ENCODE measurements around the gene RSRP1. TPM values are rescaled to one million over a fixed set of nuclear protein-coding genes. Genes with fewer than 3 reads are reported as not detected.

Gene RSRP1
- total RNA-seq, 2 donors from 2014 or later = 23.5 to 27.7 TPM

DNA sequence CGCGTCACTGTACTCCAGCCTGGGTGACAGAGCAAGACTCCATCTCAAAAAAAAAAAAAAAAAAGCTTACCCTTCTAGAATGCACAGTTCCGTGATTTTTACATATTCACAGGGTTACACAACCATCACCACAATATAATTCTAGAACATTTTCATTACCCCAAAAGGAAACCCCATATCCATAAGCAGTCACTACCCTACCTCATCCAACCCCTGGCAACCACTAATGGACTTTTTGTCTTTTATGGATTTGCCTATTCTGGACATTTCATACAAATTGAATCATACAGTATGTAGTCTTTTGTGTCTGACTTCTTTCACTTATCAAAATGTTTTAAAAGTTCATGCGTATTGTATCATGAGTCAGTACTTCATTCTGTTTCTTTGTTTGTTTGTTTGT, 37.7 kb downstream of the RSRP1 start:
- Histone ChIP-seq H3K9me3 (no peaks in the 10 kb centered on the region), H3K27ac (no peak overlapping the region), H3K4me1 (no peaks in the 10 kb centered on the region), H3K27me3 (no peaks in the 10 kb centered on the region), H3K4me3 (no peak overlapping the region), H3K36me3 (no peaks in the 10 kb centered on the region)
- TF ChIP-seq, protein P1, sequence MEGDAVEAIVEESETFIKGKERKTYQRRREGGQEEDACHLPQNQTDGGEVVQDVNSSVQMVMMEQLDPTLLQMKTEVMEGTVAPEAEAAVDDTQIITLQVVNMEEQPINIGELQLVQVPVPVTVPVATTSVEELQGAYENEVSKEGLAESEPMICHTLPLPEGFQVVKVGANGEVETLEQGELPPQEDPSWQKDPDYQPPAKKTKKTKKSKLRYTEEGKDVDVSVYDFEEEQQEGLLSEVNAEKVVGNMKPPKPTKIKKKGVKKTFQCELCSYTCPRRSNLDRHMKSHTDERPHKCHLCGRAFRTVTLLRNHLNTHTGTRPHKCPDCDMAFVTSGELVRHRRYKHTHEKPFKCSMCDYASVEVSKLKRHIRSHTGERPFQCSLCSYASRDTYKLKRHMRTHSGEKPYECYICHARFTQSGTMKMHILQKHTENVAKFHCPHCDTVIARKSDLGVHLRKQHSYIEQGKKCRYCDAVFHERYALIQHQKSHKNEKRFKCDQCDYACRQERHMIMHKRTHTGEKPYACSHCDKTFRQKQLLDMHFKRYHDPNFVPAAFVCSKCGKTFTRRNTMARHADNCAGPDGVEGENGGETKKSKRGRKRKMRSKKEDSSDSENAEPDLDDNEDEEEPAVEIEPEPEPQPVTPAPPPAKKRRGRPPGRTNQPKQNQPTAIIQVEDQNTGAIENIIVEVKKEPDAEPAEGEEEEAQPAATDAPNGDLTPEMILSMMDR (IDR thresholded peaks at IDR 0.05) = no peak
- no peak for DNase-seq (ENCODE audit: low spot score)

DNA sequence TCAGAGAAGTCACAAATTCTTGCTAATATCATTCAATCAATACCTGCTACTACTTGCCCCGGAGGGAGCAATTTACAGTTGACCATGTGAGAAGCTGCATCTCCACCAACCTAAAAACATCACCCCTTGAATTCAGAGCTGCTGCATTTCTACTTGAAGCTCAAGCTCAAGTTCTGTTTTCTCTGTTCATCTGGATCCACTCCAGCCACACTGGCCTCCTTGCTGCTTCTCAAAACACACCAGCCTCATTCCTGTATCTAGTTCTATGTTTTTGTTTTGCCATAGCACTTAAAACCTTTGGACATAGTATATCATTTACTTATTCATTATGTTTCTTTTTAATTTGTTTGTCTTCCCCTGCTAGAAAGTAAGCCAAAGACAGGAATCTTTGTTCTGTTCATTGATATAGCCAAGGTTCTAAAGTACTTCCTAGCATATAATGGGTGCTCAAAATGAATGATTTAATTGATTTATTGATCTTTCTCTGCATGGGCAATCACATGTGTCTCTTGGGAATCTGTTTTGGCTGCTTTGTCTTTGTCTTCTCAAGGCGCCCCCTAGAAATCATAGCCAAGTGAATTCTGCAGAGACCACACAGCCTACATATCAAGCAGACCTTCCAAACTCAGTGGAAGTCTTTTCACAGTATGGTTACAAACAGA, 38.6 kb downstream of the RSRP1 start:
- no peak for DNase-seq (ENCODE audit: low spot score)
- Histone ChIP-seq H3K27me3 (no peaks in the 10 kb centered on the region), H3K27ac (no peak overlapping the region), H3K9me3 (no peaks in the 10 kb centered on the region), H3K4me3 (no peak overlapping the region), H3K4me1 (no peaks in the 10 kb centered on the region), H3K36me3 (no peaks in the 10 kb centered on the region)
- TF ChIP-seq, protein P1 (IDR thresholded peaks at IDR 0.05) = no peak

DNA sequence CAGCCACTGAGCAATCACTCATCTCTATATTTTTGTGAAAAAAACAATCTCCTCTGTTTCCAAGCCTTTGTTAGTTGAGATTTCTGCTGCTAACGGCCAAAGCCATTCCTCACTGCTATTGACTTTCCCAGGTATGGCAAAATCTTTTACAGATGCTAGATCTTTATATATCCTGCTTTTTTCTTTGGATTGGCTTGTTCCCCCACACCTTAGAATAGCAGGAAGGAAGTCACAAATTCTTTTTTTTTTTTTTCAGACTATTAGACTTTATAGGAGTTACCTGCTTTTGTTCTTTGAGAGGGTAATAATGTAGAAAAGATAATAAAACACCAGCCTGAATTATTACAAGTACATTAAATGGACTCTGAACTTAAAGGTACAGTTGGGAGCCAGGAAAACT, 39.2 kb downstream of the RSRP1 start:
- Histone ChIP-seq H3K4me1 (no peaks in the 10 kb centered on the region), H3K4me3 (no peak overlapping the region), H3K27me3 (no peaks in the 10 kb centered on the region), H3K27ac (no peak overlapping the region), H3K9me3 (no peaks in the 10 kb centered on the region), H3K36me3 (no peaks in the 10 kb centered on the region)
- TF ChIP-seq, protein P1 (IDR thresholded peaks at IDR 0.05) = no peak
- no peak for DNase-seq (ENCODE audit: low spot score)

DNA sequence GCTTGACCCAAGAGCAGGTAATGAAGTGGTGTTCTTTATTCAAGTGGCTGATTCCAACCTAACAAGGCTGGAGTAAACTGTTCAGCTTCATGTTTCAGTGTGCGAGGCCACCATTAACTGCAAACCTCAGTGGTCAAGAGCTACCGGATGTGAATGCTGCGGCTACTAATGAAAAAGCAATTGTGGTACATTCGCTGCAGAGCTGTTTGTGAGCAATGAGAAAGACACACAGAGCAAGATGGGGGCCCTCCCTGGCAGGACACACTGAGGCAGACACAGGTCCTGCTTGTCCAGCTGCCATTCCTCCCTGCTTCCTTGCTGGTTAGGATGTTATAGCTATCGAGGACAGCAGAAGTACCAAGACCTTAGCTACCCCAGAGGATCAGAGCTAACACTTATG, 41.1 kb downstream of the RSRP1 start:
- TF ChIP-seq, protein P1 (IDR thresholded peaks at IDR 0.05) = no peak
- no peak overlapping the region for H3K4me3 ChIP-seq
- H3K4me1 ChIP-seq = no peaks in the 10 kb centered on the region
- no peaks in the 10 kb centered on the region for H3K27me3 ChIP-seq
- H3K36me3 ChIP-seq = no peaks in the 10 kb centered on the region
- DNase-seq (ENCODE audit: low spot score) = no peak
- H3K9me3 ChIP-seq = no peaks in the 10 kb centered on the region
- H3K27ac ChIP-seq = no peak overlapping the region

DNA sequence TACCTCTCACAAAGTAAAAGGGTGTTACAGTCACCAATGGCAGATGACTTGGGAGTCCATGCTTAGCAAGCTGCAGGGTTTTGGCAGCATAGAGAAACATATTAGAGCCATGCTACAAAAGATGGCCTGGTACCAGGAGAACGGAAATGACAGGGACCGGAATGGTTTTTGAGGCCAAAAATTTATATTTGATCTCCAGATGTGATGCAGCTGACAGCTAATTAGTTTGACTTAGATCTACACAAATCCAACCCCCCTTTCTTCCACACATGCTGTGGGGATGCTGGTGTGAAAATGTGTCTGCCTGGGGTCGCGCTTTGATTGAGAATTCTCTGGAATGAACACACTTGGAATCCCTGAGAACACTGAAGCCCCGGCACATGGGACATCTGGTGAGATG, 41.5 kb downstream of the RSRP1 start:
- Histone ChIP-seq H3K4me3 (no peak overlapping the region), H3K27ac (no peak overlapping the region), H3K36me3 (no peaks in the 10 kb centered on the region), H3K9me3 (no peaks in the 10 kb centered on the region), H3K27me3 (no peaks in the 10 kb centered on the region), H3K4me1 (no peaks in the 10 kb centered on the region)
- no peak for DNase-seq (ENCODE audit: low spot score)
- TF ChIP-seq, protein P1 (IDR thresholded peaks at IDR 0.05) = no peak
